ENCODE results near the gene PGLYRP3.

GRCh38 chr1:153340356-153340755, 27.6 kb upstream of the PGLYRP3 start:
- no peak for TF ChIP-seq CTCF (IDR thresholded peaks at IDR 0.05)
- no peak for TF ChIP-seq POLR2A (IDR thresholded peaks at IDR 0.05)
